IPS DF 6.9 (cell line): ENCODE data around the gene HLA-DPA1.

Experiments
- DNase-seq: peaks from one replicate; pipeline ENCODE4 v3.0.0-alpha.2; 2013; ENCODE audit warnings: low read depth, low spot score
- H3K27ac ChIP-seq: one replicate; pipeline ENCODE4 v1.5.1; 2013; ENCODE audit warnings: low read length, control low read depth
- H3K27me3 ChIP-seq: 2 replicates; pipeline ENCODE4 v1.6.1; 2013; ENCODE audit warnings: mild to moderate bottlenecking, low read length; ENCODE audit not compliant: control insufficient read depth, insufficient read depth
- H3K36me3 ChIP-seq: 2 replicates; pipeline ENCODE4 v1.6.1; 2013; ENCODE audit warnings: low read length; ENCODE audit not compliant: control insufficient read depth, insufficient read depth
- H3K4me1 ChIP-seq: 2 replicates; pipeline ENCODE4 v1.6.1; 2013; ENCODE audit warnings: low read length; ENCODE audit not compliant: control insufficient read depth, insufficient read depth
- H3K4me3 ChIP-seq: 2 replicates; pipeline ENCODE4 v1.5.1; 2013; ENCODE audit warnings: mild to moderate bottlenecking, low read length
- H3K9me3 ChIP-seq: 2 replicates; pipeline ENCODE4 v1.6.1; 2013; ENCODE audit warnings: low read length, inconsistent platforms; ENCODE audit not compliant: control insufficient read depth, insufficient read depth
- WGBS: extraction: QIAGEN DNeasy Blood & Tissue Kit; methylation state at CpG from one replicate; pipeline ENCODE4 v1.1.7; 2013; ENCODE audit warnings: mixed read lengths, missing lambda C conversion rate; ENCODE audit not compliant: insufficient read length, insufficient coverage; 5-methylcytosine and 5-hydroxymethylcytosine counted together

Gene HLA-DPA1

GRCh38 chr6:33017694-33018353 lies 55.6 kb downstream of the HLA-DPA1 start:
- no peak overlapping the region for H3K4me3 ChIP-seq
- peaks cover 1% of the 10 kb centered on the region for H3K4me1 ChIP-seq
- no CpG with 5 or more reads among the region's 3 CpGs for WGBS
- no peak for DNase-seq
- H3K36me3 ChIP-seq: no peaks in the 10 kb centered on the region
- H3K27ac ChIP-seq: no peak overlapping the region
- H3K27me3 ChIP-seq: no peaks in the 10 kb centered on the region
- H3K9me3 ChIP-seq: no peaks in the 10 kb centered on the region

- Histone ChIP-seq H3K9me3 (no peaks in the 10 kb centered on the region), H3K4me3 (no peak overlapping the region), H3K27me3 (no peaks in the 10 kb centered on the region), H3K4me1 (peaks cover 1% of the 10 kb centered on the region), H3K36me3 (no peaks in the 10 kb centered on the region), H3K27ac (no peak overlapping the region)
- no peak for DNase-seq
- WGBS: no CpG with 5 or more reads among the region's 4 CpGs
Observed at GRCh38 chr6:33017018-33017417, 56.4 kb downstream of the HLA-DPA1 start.

GRCh38 chr6:33015798-33016197 lies 57.7 kb downstream of the HLA-DPA1 start:
- no peaks in the 10 kb centered on the region for H3K27me3 ChIP-seq
- 100% methylated on average over 1 of the region's 11 CpGs for WGBS
- no peak for DNase-seq
- peaks cover 1% of the 10 kb centered on the region; the same call in 1 of the 2 replicates for H3K4me1 ChIP-seq
- H3K9me3 ChIP-seq: no peaks in the 10 kb centered on the region
- no peak overlapping the region for H3K4me3 ChIP-seq
- H3K36me3 ChIP-seq: no peaks in the 10 kb centered on the region
- no peak overlapping the region for H3K27ac ChIP-seq

- no peaks in the 10 kb centered on the region for H3K36me3 ChIP-seq
- H3K4me3 ChIP-seq: no peak overlapping the region
- no peaks in the 10 kb centered on the region for H3K9me3 ChIP-seq
- DNase-seq: peak; percentile 68
- WGBS: no CpG with 5 or more reads among the region's 6 CpGs
- H3K27me3 ChIP-seq: no peaks in the 10 kb centered on the region
- H3K27ac ChIP-seq: no peak overlapping the region
- peaks cover 2% of the 10 kb centered on the region; the same call in 1 of the 2 replicates for H3K4me1 ChIP-seq
Observed at GRCh38 chr6:33014841-33015634, 58.4 kb downstream of the HLA-DPA1 start.
